GM19035 (cell line): ENCODE results near the gene PTPRN2.

Experiments
- ATAC-seq: cut with Tn5 transposase; IDR thresholded peaks from one replicate; pipeline ENCODE4 v1.9.1; 2021; ENCODE audit not compliant: unreplicated experiment

Gene PTPRN2

DNA sequence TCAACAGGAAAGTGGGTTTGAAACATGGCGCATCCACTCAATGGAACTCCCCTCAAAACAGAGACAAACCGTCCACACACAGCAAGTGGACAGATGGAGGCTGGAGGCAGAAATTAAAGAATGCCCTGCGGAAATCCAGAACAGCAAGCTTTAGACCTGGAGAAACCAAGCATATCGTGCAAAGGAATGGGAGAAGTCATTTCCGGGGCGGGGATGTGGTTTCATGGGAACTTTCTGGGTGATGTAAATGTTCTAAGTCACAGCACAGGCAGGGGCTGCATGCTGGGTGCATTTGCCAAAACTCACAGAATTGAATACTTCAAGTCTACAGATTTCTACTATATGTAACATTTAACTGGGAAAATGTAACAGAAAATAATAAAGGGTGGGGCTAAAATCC lies 213.0 kb downstream of the PTPRN2 start:
- ATAC-seq, result no peak

DNA sequence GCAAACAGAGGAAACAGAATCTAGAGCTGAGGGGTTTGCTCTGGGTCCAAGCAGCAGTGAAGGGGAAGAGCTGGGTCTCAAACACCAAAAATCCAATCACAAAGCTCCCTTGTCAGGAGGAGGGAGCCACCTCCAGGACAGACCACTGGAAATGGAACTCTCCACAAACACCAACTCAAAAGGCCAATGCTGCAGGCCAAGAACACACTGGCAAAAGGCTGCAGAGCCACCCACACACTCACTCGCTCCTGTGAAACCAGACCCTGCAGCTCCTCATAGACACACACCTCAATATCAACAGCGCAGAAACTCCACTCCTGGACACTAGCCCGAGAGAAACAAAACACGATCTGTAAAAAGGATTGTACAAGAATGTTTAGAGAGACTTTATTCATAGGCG lies 213.5 kb downstream of the PTPRN2 start:
- ATAC-seq, result no peak

DNA sequence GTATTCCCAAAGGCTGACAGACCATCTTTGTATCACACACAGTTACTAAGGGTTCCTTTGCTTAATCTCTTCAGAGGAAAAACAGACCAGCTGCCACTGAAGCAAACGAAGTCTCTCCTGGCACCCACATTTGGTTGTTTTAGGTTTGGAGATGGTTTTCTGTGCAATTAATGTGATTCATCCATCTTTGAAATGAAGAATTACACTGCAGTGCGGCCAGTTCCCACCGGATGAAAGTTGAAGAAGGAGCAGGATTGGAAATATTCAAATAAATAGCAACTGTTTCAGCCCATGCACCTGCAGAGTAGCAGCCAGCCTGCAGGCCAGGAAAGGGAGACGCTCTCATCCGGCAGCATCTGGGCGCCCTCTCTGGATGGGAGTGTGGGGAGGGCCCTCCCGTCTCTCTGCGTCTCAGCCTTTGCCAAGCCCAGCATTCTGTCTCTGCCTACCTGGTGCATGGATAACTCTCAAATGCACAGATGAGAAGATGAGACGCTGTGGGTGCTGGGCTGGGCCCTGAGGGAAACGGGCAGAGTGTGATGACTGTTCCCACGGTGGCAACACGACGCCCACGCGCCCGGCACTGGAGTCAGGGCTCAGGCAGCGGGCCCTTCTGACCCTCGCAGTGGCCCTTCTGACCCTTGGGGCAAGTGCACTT lies 214.0 kb downstream of the PTPRN2 start:
- no peak for ATAC-seq

DNA sequence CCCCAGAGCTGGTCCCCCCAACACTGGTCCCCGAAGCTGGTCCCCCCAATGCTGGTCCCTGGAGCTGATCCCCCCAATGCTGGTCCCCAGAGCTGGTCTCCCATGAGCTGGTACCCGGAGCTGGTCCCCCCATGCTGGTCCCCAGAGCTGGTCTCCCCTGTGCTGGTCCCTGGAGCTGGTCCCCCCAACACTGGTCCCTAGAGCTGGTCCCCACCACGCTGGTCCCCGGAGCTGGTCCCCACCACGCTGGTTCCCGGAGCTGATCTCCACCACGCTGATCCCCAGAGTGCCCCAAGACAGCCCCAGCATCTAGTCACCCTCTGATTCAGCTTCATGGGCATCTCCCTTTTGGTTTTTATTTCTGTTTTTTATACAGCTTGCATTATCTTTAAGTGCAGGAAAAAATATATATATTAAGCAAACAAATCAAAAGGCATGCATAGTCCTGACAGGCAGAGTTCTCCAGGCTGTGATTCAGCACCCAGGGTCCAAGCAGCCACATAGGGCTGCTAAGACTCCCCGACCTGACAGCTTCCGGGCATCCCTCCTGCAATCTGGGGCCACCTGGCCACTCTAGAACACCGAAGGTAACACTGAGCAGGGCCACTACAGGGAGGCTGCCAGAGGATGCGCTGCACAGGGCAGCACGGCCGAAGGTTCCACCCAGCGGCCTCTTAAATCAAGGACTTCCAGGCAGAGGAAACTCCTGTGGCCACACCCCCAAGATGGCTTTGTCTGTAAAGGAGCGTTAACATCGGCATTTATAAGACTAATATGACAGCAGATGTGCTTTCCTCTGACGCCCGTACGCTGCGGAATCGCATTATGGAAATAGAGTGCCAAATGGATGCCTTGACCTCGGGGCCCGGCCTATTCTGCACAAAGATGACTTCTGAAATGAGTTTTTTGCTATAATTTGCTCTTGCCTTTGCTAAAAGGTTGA lies 215.0 kb downstream of the PTPRN2 start:
- ATAC-seq, result no peak

DNA sequence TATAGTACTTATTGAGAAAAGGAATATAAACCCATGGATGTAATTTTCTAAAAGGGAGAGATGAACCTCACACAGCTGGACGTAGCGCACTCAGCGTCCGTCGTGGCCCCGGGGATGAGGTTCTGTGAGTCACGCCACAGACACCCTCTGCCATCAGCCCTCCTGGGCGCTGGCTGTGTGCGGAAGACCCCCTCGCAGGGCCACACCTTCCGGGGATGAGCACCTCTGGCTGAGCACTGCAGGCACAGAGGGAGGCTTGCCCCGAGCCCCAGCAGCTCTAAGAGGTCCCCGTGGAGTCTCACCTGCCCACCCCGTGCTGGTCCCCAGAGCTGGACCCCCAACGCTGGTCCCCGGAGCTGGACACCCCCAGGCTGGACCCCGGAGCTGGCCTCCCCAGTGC lies 215.8 kb downstream of the PTPRN2 start:
- no peak for ATAC-seq

DNA sequence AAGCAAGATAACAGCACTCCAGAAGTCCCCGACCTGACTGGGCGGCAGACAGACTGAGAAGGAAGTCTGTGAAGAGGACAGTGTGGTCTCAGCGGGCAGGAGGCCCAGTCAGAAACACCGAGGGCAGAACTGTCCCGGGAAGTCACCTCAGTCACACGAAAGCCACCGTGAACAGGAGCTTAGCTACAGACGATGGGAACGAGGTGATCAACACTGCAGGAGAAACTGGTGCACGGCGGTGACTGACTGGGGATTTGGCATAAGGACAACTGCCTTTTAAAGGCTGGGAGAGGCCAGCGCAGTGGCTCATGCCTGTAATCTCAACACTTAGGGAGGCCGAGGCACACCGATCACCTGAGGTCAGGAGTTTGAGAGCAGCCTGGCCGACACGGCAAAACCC lies 217.8 kb downstream of the PTPRN2 start:
- ATAC-seq, result no peak

DNA sequence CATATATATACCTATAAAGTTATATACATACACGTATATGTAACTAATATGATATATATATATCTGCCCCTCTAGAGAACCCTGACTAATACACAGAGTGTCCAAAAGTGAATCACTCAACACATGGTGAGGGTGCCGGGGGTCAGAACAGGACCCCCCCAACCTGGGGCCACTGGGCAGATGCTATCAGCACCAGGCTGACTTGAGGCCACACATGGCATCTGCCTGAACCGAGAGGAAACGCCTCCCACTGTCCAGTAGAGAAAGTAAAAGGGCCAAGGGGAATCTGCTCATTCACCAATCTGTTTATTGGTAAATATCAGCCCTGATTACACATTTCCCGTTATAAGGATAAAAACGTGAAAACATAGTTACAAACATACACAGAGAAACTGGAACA lies 218.3 kb downstream of the PTPRN2 start:
- ATAC-seq, result no peak

DNA sequence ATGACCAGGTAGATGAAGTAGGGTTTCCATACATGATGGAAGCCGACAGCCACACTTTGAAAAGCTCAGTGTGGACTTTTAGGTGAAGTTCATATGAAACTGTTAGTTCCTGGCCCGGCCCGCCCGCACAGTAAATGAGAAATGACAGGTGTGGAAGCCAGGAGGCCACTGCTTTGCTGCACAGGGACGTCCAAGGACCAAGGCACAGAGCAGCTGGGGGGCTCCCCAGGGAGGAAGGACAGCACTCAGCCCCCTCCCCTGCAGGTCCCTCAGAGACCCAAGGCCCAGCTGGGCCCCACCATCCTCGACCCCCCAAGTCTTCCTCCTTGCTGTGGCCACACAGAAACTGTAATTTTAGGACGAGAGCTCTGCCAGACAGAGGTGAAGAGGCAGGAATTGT lies 219.2 kb downstream of the PTPRN2 start:
- no peak for ATAC-seq

DNA sequence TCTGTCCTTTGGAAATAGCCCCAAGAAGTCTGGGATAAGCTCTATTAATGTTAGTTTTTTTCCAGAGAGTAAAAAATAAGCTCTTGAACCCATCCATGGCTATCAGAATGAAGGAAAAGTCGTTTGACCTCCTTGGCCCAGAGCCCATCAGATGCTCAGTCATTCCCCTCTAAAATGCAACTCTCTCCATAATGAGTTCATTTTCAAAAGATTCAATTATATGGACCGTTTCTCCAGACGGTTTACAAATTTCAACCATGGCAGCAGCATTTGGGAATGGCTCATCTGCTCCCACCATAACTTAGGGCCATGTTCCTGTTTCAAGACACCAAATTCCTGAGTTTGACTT lies 220.0 kb downstream of the PTPRN2 start:
- ATAC-seq, result no peak

DNA sequence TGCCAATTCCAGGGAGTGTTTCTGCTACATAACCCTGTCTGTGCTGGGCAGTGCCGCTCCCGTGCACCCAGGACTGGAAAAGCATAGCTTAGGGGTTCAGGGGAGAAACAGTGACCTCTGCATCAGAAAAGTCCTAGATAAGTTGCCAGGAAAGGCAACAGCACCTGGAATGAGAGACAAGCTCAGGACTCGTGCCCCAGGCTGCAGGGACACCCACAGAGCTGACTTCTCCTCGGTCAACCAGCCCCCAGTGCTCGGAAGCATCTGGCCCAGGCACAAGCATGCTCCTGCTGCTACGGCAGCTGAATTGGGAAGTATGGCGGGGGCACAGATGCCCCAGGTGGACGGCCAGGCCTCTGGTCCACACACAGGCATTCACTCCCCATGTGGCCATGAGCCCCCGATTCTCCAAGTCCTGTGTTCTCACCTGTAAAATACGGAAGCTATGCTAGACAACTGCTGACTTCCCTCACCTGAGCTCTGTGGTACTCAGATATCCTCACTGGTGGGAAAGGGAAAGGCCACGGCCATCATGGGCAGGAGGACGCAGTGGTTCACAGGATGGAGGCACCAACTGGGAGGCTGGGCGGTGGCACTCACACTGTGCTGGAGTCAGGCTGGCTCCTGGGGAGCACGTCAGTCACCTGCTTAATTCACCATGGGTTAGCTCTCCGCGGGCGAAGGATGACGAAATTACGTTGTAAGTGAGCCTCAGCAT lies 220.5 kb downstream of the PTPRN2 start:
- no peak for ATAC-seq

DNA sequence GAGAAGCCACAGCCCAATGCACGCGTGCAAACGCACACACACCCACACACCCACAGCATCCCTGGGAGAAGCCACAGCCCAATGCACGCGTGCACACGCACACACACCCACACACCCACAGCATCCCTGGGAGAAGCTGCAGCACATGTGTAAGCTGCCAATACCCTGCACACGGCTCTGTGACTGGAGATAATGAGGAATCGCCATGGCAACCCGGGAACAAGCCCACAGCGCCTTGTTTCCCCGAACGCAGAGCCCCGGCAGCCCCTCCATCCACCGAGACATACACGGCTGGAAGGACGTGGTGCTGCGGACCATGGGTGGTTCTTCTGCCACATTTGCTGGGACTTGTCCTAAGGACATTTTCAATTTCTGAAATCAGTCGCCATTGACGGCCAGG lies 221.3 kb downstream of the PTPRN2 start:
- no peak for ATAC-seq

DNA sequence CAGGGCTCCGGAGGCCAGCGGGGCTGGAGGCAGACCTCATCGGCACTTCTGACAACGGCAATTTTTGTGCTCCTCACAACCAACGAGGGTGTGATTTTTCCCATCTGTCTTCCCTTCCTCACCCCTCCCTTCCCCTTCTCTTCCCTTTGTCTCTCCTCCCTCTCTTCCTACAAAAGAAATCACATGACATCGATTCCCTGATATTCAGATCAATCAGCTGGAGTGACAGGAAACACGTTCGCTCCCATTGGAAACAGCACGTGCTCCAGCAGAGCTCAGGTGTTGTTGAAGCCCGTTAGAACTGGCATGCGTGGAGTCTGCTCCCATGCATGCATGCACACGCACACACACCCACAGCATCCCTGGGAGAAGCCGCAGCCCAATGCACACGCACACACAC lies 222.4 kb downstream of the PTPRN2 start:
- ATAC-seq, result no peak

DNA sequence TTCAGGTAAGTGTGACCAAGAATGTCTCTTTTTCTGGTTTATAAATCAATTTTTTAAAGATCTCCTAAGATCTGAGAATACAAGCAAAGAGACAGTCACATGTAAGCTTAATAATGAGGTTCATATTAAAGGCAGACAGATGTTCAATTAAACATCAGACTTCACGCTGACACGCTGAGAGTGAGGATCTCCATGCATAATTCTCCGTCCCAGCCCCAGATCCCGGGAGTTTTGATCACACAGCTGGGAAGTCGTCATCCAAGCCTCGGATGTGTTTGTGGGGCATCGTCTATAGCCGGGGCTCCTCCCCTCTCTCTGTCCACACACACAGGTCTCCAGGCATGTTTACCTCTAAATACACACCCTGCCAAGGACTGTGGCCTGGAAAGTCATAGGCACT lies 223.2 kb downstream of the PTPRN2 start:
- no peak for ATAC-seq

DNA sequence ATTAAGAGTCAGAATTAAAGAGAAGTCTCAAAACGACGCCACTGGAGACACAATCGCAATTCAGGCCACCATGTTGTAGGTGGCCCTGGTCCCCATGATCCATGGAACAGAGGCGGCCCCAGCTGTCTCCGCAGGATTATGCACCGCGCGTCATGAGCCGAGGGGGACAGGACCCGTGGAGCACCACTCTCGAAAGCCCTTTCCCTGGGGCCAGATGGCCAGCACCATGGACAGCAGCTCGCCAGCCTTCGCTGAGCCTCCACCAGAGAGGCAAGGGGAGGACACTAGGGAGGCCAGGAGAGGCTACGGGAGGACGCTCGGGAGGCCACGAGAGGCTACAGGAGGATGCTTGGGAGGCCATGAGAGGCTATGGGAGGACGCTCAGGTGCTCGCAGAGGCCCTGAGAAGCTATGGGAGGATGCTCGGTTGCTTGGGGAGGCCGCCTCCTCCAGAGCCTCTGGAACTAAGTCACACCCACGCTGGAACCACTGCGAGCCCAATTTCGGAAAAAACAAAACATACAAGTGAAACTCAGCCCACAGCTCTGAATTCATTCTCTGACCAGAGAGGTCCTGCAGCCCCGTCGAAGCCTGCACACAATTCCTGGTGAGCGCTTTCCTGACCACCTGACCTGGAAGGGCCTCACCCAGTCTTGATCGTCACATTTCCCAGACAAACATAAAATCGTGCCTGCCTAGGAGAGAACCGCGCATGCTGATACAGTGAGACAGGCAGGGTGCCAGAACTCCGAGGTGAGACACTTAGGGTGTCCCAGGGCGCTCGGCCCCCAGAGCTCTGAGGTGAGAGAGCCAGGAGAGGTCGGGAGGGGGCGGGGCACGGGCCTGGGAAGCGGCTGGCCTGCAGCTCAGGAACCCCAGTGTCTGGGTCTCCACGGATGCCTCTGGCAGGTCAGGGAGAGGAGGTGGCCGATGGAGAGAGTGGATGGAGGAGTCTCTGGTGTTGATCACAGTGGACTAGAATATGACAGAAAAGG lies 224.4 kb downstream of the PTPRN2 start:
- ATAC-seq, result no peak

DNA sequence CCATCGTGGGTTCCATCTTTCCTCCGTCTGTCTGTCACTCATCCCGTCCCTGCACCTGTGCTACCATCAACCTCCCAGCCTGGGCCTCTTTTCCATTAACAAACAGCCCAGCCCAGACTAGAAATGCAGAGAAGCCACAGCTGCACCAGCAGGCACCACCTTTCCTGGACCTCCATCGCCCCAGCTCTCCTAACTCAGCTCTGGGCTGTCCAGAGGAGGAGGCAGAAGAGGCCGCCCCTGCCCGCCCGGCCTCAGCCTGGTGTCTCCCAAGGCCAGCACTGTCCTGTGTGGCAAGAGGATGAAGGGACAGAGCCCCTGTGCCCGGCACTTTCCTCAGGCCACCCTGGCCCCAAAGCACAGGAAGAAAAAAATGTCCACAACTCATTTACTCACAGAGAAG lies 225.6 kb downstream of the PTPRN2 start:
- ATAC-seq, result no peak

DNA sequence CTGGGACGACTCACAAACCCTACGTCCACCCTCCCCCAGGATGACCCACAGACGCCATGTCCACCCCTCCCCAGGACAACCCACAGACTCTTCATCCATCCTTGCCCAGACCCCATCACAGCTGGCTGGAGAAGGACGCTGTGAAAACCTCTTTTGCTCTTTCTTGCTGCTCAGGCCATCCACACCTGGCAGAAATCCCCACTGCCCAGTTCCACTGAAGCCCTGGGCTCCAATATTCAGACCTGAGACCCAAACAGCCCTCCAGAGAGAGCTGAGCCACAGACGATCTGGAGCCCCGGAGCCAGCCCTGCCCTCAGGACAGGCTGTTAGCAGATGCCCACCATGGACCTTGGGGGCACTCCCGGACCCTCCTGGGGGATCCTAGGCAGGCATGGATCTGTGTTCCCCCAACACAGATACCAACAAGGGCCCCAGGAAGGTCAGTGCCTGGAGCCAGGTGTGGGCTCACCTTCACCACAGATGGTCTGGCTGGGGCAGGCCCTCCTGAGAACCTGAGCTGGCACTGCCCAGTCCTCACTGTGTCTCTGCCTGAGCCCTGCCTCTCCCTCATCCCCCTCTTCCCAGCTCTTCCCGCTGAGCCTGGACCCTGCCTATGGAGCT lies 226.2 kb downstream of the PTPRN2 start:
- ATAC-seq, result no peak

DNA sequence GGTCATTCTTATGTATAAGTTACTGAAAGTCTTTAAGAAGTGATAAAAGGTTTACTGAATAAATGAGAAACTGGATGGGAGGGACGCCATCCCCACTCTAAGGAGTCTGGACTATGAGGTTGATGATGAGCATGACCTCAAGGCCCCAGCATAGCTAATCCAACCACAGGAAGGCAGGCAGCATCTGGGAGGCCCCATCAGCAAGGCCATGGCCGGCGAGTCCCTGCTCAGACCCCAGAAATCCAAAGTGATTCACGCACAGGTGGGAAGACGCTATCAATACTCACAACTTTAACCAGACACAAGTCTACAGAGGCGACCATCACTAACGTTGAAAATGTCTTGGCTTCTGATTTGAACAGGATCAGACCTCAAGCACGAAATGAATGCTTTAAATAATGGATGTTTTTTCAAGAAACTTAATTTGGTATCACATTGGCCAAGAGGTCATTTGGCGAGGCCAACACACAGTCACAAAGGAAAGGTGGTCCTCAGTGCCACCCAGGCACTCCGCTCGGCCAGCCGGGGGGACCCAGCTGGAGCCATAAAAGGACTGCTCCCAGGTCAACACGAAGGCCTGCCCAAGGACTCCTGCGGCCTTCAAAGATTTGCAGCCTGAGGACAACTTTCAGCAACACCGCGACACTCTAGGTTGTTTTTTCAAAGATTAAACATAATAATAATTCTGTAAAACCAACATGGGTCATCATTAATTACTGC lies 228.5 kb downstream of the PTPRN2 start:
- ATAC-seq, result no peak

DNA sequence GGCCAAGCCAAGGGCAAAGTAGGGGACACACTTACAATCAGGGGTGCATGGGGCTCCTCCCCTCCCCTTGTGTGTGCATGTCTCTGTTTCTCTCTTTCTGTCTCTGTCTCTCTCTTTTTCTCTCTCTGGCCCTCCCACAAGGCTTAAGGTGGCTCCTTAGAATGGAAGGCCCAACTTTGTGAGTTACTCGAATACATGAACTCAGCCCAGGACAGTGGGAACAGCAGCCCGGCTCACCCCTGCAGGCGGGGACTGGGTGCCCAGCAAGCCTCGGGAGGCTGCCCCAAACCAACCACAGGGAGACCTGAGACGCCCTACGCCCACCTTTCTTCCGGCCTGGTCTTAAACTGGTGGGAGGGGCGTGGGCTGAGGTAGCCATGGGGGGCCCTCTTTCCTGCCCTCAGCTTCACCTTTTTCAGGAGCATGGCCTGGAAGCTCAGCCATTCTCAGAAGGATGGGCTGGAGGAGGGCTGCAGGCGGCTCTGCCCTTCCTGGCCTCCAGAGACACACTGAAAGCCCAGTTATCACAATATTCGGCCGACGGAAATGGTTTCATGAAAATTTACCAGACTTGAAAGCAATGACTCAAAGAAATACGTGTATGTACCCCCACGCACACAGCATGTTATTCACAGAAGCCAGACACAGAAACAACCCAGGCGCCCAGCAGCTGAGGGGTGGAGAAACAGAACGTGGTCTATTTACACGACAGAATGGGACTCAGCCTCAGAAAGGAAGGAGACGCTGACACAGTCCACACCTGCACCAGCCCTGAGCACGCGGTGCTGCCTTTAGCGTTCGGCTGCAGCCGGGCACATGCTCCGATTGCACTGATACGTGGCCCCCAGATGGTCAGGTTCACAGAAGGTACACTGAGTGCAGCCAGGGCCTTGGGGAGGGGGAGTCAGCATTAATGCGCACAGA lies 229.5 kb downstream of the PTPRN2 start:
- ATAC-seq, result no peak
